Stimulated activated CD8-positive, alpha-beta memory T cell treated with anti-CD3 and anti-CD28 coated beads, Interleukin-7, amount 100 ng/mL, for 4 hours (primary cell): Measurements from ENCODE around the gene IAH1.
A peak's percentile ranks its signal among the peaks of the same experiment; 100 is the strongest.

ENCODE experiments used
- DNase-seq, 2 donors: peaks; one replicate each; pipeline ENCODE4 v3.0.0-alpha.2; 2020; ENCODE audit warnings: low read depth in 2 of 2

Gene IAH1, protein sequence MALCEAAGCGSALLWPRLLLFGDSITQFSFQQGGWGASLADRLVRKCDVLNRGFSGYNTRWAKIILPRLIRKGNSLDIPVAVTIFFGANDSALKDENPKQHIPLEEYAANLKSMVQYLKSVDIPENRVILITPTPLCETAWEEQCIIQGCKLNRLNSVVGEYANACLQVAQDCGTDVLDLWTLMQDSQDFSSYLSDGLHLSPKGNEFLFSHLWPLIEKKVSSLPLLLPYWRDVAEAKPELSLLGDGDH

DNA sequence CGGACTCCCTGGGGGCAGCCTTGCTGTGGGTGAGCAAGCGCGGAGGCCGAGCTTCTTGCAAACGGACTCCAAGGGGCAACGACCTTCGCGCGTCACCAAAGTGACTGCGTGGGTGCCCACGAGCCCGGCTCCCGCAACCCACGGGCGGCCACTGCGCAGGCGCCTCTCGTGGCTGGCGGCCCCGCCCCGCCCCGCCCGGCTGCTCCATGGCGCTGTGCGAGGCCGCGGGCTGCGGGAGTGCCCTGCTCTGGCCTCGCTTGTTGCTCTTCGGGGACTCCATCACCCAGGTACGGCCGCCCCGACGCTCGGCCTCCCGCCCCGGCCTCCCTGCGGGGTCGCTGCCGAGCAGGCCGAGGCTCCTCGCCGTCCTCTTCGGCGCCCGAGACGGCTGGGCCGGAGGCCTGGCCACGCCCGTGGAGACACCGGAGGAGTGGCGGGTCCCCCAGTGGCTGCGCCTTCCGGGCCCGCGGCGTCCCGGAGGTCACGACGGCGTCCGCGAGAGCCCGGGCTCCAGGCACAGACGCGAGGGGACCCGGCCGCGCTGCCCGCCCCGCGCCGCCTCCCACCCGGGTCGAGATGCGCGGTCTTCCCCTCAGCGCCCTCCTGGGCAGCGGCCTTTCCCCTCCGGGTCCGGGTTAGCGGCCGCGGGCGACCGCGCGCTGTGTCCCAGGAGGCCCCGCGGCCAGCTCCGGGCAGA lies at the start of gene IAH1:
Gene IAH1, plus strand, starts transcription at position 191 of the 697 bp plus-strand sequence. Its CDS starts 16 bp downstream, at position 207.
- peak; percentile 50 to 81 for DNase-seq

DNA sequence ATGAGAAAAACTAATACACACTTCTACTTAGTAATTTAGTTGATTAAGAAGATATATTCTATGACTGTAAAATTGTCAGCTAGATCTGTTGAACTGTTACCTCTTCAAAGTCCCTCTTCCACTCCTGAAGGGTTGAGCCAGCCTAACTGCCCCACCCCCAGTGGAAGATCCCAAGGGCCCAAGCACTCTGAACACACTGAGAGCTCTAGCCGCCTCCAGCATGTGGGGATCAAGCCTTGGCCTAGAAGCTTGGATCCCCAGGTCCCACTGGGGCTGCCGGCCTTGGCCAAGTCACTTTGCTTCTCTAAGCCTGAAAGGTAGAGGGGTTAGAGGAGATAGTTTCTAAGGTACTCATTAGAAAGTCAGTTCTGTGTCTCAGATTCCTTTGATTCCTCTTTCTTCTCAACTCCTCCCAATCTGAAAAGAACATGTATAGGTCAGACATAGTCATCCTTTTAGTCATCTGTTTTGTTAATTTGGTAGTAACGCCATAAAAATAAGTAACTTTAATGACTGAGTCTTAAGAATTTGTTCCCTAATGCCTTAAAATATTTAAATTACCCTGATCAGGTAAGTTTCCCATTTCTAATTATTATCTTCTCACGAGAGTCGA lies 45.3 kb upstream of the IAH1 start:
- no peak for DNase-seq

DNA sequence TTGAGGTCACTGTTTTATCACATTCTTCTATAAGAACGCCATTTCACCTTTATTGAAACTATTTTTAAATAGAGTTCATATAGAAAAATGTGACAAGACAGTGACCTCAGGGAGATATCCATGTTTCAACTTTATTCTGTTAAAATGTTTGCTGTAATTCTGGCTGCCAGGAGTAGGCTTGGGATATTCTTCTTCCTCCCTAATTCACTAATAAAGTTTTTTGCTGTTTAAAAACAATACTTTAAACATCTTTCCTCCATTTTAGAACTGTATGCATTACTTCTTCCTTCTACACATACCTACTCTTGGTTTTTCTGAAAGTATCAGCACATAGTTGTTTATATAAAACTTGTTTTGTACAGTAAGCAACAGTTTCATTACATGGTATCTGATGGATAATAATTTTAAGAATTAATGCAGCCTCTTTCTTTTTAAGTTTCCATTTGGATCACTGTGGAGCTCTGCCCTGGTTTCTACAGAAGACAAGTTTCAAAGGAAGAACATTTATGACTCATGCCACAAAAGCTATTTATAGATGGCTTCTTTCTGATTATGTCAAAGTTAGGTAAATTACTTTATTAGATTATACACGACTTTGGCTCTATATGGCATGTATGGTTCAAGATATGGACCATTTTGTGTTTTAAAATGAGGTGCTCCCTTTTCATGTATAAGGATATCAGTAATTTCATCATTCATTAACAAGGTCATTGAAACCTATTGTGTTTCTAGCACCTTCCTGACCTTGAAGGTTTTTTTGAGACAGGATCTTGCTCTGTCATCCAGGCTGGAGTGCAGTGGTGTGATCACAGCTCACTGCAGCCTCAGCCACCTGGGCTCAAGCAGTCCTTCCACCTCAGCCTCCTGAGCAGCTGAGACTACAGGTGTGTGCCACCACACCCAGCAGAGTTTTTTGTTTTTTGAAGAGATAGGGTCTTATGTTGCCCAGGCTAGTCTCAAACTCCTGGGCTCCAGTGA lies 43.7 kb upstream of the IAH1 start:
- DNase-seq = no peak

DNA sequence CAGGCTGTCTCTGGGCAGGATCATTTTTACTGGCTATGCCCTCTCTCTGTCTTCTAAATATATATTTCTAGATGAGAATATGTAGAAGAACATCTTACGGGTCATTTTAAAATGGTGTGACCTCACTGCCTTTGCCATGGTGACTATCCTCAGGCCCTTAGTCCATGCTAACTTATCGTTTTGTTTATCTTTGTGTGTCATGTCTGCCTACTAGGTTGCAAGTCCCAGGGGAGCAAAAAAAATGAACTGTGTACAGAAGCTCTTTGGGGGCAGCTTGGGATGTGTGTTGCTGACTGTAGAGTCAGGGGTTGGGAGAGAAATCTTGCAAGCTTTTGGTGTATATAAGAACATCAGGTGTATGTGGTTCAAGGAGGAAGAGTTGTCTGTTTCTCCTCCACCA lies 39.9 kb upstream of the IAH1 start:
- no peak for DNase-seq

DNA sequence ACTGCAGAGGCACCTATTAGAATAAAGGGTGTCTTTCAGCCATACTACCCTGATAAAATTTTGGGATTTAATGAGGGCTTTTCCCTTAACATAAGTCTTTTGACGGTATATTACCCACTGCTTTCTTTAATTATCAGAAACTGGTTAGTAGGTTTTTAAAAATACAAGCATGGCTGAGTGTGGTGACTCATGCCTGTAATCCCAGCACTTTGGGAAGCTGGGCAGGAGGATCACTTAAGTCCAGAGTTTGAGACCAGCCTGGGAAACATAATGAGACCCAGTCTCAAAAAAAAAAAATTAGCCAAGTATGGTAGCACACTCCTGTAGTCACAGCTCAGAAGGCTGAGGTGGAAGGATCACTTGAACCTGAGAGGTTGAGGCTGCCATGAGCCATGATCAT lies 34.8 kb upstream of the IAH1 start:
- no peak for DNase-seq

DNA sequence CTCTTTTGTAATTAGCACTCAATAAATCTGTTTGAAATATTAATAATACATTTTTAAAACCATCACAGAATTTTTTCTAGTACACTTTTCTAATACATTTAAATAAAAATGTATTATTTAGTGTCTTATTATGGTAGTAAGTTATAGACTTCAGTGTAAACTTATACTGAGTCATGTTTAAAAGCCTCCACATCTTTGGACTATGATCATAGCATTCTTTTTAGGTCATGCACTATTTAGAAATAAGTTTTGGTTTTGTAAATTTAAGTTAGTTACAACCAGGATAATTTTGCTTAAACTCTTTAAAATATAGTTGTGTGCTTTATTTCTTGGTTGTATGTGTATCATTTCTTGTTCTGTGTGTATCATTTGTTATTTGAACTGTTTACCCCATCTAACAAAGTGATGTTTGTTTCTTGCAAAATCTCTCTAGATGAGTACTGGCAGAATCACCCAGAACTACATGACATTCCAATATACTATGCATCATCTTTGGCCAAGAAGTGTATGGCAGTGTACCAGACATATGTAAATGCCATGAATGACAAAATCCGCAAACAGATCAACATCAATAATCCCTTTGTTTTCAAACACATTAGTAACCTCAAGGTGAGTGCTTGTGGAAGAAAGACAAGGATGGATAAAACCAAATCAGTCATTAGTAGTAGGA lies 34.2 kb upstream of the IAH1 start:
- DNase-seq = no peak

DNA sequence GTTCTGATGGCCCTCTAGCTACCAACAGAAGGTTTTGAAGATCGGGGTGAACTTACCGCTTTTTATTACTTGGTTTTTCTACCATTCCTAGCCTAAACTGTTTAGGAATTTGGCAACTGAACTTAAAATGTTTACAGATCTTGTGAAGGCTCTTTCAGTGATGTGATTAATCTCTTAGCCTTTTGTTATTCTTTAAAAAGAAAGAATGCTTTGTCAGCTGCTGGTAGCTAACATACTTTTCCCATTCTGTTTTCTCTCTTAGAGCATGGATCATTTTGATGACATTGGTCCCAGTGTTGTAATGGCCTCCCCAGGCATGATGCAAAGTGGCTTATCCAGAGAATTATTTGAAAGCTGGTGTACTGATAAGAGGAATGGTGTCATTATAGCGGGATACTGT lies 32.8 kb upstream of the IAH1 start:
- DNase-seq = no peak

DNA sequence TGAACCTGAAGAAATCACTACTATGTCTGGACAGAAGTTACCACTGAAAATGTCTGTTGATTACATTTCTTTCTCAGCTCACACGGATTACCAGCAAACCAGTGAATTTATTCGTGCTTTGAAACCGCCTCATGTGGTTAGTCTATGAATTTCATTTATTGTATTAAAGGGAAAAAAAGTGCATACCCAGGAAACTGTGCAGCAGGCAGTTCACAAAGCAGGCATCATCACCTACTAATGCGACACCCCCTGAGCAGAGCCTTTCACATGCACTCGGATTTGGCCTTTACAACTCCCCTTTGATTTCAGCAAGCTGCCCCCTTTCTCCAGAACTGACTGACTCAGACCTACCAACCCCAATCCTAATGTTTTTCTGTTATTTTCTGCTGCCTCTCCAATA lies 30.8 kb upstream of the IAH1 start:
- no peak for DNase-seq

DNA sequence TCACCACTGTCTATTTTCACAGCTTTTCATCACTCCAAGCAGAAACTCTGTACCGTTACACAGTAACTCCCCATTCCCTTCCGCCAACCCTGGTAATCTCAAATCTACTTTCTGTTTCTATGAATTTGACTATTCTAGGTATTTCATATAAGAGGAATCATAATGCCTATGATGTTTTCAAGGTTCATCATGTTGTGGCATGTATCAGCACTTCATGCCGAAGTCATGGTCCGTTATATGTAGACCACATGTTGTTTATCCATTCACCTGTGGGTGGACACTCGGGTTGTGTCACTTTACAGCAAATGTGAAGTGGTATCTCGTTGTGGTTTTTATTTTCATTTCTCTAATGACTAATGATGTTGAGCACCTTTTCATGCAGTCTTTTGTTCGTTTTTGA lies 29.3 kb upstream of the IAH1 start:
- no peak for DNase-seq

DNA sequence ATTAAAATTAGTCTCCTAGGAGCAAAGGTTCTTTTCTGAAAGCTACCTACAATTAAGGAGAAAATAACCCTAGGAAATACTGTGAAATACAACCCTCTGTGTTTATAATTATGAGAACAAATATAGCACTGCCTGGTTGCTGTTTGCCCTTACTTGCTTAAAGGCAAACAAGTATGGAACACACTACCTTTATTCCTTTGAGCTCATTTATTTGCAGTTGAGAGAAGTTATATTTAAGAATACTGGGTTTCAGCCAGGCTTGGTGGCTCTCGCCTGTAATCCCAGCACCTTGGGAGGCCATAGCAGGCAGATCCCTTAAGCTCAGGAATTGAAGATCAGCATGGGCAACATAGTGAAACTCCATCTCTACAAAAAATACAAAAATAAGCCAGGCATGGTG lies 23.1 kb upstream of the IAH1 start:
- no peak for DNase-seq

DNA sequence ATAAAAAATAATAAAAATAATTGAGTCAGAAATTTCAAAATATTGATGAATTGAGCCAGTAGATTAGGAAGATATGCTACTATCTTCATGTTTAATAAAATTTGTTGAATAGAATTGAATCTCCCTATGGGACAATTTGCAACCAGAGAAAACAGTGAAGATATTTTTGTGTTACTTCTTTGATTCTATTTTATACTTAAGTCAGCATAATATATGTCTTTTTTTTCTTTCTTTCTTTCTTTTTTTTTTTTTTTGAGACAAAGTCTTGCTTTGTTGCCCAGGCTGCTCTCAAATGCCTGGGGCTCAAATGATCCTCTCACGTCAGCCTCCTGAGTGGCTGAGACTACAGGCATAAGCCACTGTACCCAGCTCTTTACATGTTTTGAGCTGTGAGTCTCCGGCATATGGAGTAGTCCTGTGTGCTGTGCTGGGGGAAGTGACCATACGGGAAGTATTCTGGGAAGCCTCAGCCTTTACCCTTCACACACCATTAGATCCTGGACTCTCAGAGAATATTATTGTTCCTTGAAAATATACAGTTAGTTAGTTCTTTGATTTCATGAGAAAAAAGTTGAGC lies 13.8 kb upstream of the IAH1 start:
- DNase-seq = no peak

DNA sequence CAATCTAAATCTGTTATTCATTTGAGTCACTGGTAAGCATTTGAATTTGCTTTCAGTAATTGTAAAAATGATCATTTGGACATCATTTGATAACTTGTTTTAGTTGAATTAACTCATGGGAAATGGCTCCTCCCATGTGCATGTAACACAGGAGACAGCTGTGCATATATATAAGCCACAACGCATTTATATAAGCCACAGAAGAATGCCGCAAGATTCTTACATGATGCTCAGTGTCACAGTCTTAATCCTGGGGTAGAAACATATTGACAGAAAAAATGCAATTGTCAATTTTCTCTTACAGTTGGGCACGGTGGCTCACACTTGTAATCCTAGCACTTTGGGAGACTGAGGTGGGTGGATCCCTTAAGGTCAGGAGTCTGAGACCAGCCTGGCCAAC lies 13.3 kb upstream of the IAH1 start:
- DNase-seq = no peak

DNA sequence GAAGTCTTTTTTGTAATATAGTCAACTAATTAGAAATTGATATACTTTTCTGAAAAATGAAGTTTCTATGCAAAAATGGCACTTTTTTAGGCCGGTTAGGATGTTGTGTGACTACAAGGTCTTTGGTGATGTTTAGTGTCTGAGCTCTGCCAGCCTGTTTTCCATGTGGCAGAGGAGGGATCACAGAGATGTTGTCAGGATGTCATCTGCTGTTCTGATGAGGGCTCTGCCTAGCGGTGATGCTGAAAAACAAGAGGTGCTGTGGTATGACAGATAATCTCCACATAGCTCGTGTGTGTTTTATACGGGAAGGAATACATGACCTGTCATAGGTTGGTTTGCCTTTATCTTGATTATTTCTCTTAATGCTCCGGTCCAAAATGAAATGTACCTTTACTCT lies 12.0 kb upstream of the IAH1 start:
- DNase-seq = no peak

DNA sequence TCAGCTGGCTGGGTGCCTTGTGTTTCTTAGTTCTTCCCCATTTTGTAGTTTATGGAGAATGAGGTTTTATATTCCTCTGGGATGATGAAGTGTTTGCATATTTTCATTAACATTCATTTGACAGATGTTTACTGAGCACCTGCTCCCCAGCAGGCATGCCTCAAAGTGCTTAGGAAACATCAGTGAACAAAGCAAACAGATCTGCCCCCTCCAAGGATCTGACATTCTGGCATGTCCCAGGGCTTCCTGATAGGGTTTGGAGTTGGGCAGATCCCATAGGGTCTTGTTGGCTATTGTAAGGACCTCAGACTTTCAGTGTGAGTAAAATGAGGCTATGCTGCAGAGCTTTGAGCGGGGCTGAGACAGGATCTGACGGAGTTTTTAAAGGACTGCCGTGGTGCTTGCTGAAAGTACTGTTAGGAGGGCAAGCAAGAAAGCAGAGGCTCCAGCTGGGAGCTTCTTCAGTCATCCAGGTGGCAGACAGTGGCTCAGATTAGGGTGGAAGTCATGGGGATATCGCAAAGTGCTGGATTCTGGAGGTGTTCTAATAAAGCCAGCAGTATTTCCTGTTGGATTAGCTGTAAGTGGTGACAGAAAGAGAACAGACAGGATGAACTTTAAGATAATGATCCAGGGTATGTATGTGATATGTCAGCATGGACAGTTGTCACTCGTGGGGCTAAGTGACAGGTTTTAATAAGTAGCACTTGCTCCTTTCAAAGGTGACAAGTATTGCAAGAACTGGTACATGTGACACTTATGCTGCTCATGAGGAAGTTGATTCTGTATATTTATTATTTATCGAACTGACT lies 11.3 kb upstream of the IAH1 start:
- DNase-seq = no peak

DNA sequence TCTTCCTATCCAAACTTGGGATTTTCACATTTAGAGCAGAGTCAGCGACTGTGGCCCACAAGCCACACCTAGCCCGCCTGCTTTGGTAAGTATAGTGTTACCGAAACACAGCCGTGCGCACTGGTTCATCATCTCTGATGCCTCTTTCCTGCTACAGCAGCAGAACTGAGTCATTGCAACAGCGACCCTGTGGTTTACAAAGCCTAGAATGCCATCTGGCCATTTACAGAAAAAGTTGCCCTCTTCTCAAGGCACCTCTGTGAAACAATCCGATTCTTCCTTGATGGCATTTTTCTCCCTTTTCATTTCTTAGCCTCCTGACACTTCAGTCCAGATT lies 10.7 kb upstream of the IAH1 start:
- no peak for DNase-seq

DNA sequence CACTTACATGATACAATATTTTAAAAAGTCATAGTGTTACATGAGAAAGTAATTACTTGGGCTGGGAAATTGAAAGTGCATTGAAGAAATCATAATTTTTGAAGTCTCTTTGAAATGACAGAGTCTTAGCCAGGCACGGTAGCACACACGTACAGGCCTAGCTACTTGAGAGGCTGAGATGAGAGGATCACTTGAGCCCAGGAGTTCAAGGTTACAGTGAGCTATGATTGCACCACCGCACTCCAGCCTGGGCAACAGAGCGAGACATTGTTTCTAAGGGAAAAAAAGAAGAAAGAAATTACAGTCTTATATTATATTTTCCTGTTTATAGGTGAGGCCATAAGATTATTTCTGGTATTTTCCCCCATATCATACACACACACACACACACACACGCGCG lies 9.2 kb upstream of the IAH1 start:
- DNase-seq = no peak

DNA sequence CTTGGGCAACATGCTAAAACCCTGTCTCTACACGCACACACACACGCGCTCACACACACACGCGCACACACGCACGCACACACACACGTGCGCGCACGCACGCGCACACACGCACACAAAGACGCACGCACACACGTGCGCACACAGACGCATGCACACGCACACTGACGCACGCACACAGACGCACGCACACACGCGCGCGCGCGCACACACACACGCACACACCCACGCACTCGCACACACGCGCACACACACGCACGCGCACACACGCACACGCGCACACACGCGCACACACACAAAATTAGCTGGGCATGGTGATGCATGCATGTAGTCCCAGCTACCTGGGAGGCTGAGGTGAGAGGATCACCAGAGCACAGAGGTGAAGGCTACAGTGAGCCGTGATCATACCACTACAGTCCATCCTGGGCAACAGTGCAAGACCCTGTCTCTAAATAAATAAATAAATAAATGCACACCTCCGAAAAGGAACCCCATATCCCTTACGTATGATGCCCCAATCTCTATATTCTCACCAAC lies 8.1 kb upstream of the IAH1 start:
- DNase-seq = no peak

DNA sequence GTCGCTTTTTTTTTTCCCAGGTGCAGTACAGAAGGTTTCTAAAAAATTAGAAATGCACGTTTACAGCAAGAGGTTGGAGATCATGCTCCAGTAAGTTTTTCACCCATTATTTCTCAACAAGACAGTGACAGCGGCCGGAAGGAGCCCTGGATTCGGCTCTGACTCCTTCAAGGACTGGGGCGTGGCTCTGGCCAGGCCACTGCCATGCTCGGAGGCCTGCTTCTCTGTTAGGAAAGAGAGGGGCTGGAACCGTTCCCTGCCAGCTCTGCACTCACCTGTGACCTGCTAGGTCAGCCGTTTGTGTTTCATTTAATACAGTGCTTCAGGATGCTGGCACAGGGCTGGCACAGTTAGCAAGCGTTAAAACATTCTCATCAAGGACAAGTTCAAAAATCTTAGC lies 6.7 kb upstream of the IAH1 start:
- DNase-seq = no peak

DNA sequence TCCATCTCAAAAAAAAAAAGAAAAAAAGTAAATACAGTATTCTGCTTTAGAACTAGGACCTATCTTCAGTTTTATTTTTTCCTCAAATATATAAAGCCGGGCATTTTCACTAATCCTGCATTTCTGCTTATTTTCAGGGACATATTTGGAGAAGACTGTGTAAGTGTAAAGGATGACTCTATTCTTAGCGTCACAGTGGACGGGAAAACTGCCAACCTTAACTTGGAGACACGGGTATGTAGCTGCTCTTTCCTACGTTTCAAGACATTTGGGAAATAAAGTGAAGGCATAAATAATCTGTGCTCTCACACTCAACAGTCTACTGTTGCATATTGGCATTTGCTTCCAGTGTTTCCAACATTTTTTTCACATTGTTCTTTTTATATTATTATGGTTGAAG lies 3.1 kb upstream of the IAH1 start:
- DNase-seq = no peak

DNA sequence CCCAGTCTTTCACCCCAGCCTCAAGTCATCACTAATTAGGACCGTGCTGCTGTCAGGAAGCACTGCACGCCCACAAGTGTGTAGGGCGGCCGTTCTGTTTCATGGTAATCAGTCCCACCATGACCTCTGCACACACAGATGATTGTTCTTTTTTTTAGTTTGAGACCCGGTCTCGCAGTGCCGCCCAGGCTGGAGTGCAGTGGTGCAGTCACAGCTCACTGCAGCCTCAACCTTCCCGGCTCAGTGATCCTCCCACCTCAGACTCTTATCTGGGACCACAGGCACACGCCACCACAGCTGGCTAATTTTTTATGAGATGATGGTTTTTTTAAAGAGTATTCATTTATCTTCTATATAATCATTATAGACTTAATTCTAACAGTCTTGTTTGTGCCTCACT lies 1.8 kb upstream of the IAH1 start:
- no peak for DNase-seq
